Hypothalamus (tissue), 51 donors: ENCODE data around the gene VPS11.

Source experiments
- DNase-seq, 51 donors: peaks; one replicate each; lab custom pipeline; 2025; lab: John Stamatoyannopoulos, UW

The VPS11 gene

GRCh38 chr11:119117004-119117706 lies 49.5 kb downstream of the VPS11 start:
- no peak for DNase-seq

DNA sequence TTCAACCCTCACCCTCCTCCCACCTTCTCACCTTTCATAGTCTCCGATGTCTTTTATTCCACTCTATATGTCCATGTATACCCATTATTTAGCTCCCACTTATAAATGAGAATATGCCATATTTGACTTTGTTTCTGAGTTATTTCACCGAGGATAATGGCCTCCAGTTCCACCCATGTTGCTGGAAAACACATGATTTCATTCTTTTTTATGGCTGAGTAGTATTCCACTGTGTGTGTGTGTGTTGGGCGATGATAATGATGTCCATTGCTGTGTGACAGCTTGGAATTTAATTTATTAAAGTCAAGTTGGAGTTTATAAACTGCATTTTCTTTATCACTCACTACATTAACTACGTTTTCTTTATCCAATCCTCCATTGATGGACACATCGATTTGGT lies 50.6 kb downstream of the VPS11 start:
- no peak for DNase-seq

DNA sequence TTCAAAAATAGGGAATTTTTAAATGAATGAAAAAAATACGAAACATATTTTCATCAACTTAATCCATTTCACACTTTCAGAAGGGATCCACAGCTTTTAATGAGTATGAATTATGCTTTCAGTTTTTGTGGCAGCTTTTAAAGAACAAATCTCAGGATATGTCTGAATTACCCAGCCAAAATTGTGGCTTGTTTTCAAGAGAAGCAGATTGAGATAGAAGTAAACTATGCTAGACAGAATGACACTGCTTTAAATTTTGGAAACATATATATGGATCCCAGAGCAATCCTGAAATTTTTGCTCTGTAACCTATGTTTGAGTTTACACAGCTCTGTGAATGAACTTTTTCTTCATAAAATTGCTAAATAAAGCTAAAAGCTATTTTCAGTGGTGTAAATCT lies 51.3 kb downstream of the VPS11 start:
- DNase-seq = no peak

GRCh38 chr11:119120639-119121007 lies 53.0 kb downstream of the VPS11 start:
- peak in 1 of 51 donors; percentile 42 for DNase-seq

- DNase-seq = peak; percentile 82 to 100 (median 99)
Observed at GRCh38 chr11:119121008-119121810, 53.6 kb downstream of the VPS11 start, which contains the start of gene HINFP. Gene HINFP (plus strand): TSS chr11:119121580. CDS start chr11:119126945, 5,365 bp downstream.

DNA sequence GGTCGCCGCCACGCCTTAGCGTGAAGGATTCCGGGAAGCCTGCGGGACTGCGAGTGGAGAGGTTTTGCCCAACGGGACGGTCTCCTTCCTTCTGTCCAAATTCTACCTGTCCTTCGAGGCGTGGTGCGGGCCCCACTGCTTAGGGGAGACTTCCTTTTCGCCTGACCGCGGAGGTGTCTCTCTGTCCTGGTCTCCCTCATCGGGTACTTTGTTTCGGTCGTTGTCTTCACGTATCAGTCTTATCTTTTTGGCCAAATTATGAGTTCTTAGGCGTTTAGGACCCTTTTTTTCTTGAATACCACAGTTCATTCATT lies 54.1 kb downstream of the VPS11 start:
- no peak for DNase-seq

- no peak for DNase-seq
Observed at GRCh38 chr11:119125821-119126220, 58.2 kb downstream of the VPS11 start.

DNA sequence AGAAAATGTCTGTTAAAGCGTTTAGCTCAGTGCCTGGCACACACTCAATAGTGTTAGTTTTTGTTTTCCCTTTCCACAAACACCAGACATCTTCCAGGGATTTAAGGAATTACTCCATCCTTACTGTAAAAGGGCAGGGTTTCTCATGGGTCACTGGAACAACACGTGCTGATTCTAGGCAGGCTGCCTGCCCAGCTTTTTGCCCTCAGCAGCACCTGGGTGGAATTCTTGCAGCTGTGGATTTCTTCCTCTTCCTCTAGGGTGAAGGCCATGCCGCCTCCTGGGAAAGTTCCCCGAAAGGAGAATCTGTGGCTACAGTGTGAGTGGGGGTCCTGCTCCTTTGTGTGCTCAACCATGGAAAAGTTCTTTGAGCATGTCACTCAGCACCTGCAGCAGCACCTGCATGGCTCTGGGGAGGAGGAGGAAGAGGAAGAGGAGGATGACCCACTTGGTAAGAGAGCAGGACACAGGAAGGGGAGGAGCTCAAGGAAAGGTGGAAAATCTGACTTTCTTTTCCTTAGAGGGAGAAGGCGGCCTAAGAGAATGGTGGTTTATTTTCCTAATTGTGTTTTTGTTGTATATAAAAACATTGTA lies 59.2 kb downstream of the VPS11 start:
- DNase-seq = no peak

- no peak for DNase-seq
Observed at GRCh38 chr11:119130662-119131061, 63.0 kb downstream of the VPS11 start.
